Neural cell (in vitro differentiated cells): ENCODE measurements around the gene ZNF669. TPM values are rescaled to one million over a fixed set of nuclear protein-coding genes. Genes with fewer than 3 reads are reported as not detected.

ENCODE experiments used
- polyA plus RNA-seq: library from polyadenylated mRNA; depleted of rRNA; stranded (reverse); fragments of >200 nt; gene quantifications from 2 replicates; pipeline ENCODE4 v1.2.3, GENCODE V29; 2014

Gene ZNF669
- polyA plus RNA-seq, 1 donor from 2014 or later: 22.7 TPM

Other genes starting within 250 kb of the ZNF669 start
- gene AHCTF1, start 172.4 kb downstream of the ZNF669 start, polyA plus RNA-seq: 27.1 and 28.5 TPM in 2 replicates
- gene ZNF695, start 96.3 kb downstream of the ZNF669 start, polyA plus RNA-seq: 8.0 and 8.4 TPM in 2 replicates
- 9.3 and 10.6 TPM in 2 replicates for gene ZNF670, start 25.5 kb downstream of the ZNF669 start, polyA plus RNA-seq
- gene ZNF124, start 67.7 kb upstream of the ZNF669 start, polyA plus RNA-seq: 23.6 and 31.5 TPM in 2 replicates
- gene VN1R5, start 151.7 kb upstream of the ZNF669 start, polyA plus RNA-seq: not detected in 2 replicates
- gene ZNF496, start 227.5 kb upstream of the ZNF669 start, polyA plus RNA-seq: 23.0 and 25.2 TPM in 2 replicates